ENCODE data around the gene SMARCD3.

SMARCD3 gene

DNA sequence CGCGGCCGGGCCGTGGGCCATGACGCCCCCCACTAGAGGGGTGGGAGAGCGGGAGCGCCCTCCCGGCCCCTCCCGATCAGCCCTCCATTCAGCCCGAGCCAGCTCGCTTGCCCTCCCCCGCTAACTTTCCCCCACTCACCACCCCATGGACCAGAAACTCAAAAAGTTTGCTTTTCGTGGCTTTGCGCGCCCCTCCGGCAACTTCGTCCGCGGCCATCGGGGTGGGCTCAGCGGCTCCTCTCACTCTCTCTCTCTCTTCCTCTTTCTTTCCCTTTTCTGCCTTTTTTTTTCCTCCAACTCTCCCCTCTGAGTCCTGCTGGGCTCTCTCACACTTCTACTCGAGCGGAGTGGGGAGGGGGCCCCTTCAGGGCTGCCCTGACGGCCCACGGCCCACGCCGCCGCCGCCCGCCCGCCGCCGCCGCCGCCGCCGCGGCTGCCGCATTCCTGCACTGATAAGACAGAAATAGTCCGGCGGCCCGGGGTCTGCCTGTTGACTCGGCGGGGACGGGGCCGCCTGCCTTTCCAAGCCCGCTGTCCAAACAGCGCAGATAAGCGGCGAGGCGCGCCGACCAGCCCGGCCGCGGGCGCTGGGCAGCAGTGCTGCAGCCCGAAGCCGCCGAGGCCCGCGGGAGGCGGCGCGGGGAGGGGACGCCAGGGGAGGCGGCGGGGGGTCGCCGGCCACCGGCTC lies at the start of gene SMARCD3:
Gene SMARCD3 (minus strand): TSS at position 349 of the 688 bp plus-strand sequence. CDS start 132 bp downstream, at position 217.
- in situ Hi-C loops (cut with MboI; ENCODE audit: low sequenced_read_pairs) = no loop called here

DNA sequence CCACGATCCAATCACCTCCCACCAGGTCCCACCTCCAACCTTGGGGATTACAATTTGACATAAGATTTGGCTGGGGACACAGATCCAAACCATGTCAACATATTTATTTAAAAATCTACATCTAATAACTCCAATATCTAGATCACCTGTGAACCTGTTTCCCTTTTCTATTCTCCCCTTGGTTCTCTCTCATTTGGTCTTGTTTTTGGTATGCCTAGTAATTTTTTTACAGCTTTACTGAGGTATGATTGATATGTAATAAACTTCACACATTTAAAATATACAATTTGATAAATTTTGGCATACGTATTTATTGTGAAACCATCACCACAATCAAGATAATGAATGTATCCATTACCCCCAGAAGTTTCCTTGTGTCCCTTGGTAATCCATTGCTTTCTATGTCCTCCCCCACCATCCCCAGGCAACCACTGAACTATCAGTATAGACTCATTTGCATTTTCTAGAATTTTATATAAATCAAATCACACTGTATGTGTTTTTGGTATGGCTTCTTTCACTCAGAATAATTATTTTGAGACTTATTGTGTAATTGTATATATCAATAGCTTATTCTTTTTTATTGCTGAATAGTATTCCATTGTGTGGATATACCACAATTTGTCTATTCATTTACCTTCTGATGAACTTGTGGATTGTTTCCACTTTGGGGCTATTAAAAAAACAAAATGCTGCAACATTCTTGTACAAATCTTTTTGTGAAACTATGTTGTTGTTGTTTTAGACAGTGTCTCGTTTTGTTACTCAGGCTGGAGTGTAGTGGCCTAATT lies 47.9 kb upstream of the SMARCD3 start:
- in situ Hi-C loops (cut with MboI; ENCODE audit: low sequenced_read_pairs) = no loop called here

- in situ Hi-C loops (cut with MboI; ENCODE audit: low sequenced_read_pairs) = no loop called here
Observed at GRCh38 chr7:151292850-151293249, 44.4 kb upstream of the SMARCD3 start.

- in situ Hi-C loops (cut with MboI; ENCODE audit: low sequenced_read_pairs) = no loop called here
Observed at GRCh38 chr7:151291206-151291605, 42.7 kb upstream of the SMARCD3 start.

DNA sequence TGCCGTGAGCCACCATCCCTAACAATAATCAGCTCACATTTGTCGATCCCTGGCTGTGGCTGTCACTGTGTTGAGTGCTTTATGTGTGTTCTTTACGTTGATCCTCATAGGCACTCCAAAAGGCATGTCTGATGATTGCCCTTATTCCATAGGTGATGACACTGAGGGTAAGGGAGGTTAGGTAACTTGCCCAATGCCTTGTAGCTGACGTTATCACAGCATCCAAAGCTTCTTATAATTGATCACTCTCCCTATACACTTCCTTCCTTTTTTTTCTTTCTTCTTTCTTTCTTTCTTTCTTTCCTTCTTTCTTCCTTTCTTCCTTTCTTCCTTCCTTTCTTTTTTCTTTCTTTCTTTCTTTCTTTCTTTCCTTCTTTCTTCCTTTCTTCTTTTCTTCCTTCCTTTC lies 41.9 kb upstream of the SMARCD3 start:
- in situ Hi-C loops (cut with MboI; ENCODE audit: low sequenced_read_pairs) = no loop called here

DNA sequence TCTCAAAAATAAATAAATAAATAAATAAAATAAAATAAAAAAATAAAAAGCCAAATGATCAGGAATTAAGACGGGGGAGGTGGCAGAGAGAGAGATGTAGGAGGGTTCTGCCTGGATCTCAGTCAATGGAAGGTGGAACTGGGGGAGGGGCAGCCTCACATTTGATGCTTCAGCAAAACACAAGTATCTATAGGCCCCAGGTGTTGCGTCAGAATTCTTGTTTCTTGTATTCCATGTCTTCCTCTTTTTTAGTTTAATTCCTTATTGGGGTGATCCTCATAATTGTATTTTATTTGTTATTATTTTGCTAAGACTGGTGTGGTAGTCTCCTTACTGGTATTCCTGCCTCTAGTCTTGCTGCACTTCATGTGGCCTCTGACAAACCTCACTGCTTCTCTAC lies 41.4 kb upstream of the SMARCD3 start:
- in situ Hi-C loops (cut with MboI; ENCODE audit: low sequenced_read_pairs) = no loop called here

GRCh38 chr7:151286148-151286547 lies 37.7 kb upstream of the SMARCD3 start:
- in situ Hi-C loops (cut with MboI; ENCODE audit: low sequenced_read_pairs) = no loop called here

GRCh38 chr7:151283302-151283701 lies 34.8 kb upstream of the SMARCD3 start:
- in situ Hi-C loops (cut with MboI; ENCODE audit: low sequenced_read_pairs) = no loop called here

DNA sequence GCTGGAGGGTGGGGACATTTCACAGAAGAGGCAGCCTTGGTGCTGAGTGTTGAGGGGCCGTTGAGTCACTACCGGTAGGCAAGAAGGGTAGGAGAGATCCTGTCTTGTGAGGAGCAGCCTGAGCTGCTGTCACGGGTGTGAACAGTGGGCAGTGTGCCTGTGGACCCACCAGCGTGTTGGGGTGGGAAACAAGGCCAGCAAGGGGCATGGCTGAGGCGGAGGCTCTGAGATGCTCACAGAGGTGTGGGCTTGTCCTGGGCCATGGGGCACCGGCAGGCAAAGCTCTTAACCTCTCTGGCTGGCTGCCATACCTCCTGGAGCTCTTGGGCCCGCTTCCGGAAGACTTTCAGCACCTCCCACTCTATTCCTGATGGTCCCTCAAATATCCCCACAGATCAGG lies 33.6 kb upstream of the SMARCD3 start:
- in situ Hi-C loops (cut with MboI; ENCODE audit: low sequenced_read_pairs) = no loop called here

- in situ Hi-C loops (cut with MboI; ENCODE audit: low sequenced_read_pairs) = no loop called here
Observed at GRCh38 chr7:151281686-151282085, 33.2 kb upstream of the SMARCD3 start.

DNA sequence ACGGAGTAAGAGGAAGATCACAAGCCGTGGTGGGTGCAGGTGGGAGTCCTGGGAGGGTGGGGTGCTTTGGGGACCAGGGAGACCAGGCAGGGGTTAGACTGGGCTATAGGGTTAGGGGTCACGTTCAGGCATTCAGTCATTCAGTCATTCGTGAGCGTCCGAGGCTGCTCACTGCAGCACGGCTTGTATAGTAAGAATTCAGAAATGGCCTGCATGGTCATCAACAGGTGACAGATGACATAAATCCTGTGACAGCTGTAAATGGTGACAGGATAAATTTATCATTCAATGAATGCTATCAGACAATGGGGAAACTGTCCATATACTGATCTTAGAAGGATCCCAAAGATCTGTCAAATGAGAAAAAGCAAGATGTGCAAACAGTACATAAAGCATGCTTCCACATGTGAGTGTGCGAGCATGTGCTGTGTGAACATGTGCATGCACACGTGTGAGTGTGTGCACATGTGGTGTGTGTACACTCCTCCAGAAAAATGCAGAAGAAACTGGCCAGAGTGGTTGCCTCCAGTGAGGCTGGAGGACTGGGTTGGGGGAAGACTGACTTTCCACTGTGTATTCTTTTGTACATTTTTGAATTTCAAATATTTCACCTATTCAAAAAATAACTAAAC lies 32.0 kb upstream of the SMARCD3 start:
- in situ Hi-C loops (cut with MboI; ENCODE audit: low sequenced_read_pairs) = no loop called here

DNA sequence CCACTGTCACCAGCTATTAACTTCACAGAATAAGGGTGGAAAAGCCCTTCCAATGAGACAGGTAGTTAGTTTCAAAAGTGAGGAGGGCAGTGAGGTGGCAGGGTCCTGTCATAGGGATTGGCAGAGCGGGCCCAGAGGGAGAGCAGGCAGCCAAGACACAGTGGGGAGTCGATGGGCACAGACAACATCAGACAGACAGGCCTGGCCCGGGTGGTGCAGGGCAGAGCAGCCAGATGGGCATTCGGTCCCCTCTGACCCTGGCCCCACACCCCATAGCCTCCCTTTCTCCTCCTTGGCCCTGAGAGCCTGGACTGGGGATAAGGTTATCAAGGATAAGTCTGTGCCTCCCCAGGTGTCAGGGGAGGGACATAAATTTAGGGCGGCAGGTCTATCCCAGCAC lies 31.4 kb upstream of the SMARCD3 start:
- in situ Hi-C loops (cut with MboI; ENCODE audit: low sequenced_read_pairs) = no loop called here

DNA sequence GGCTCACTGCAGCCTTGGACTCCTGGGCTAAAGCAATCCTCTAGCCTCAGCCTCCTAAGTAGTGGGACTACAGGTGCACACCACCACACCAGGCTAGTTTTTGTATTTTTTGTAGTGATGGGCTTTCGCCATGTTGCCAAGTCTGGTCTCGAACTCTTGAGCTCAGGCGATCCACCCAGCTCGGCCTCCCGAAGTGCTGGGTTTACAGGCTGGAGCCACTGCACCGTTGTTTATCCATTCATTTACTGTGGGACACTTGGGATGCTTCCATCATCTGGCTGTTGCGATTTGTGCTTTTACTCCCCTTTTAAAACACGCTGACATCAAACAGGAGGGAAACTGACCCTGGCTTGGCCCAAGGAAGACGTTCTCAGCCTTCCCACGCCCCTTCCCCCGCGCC lies 30.5 kb upstream of the SMARCD3 start:
- in situ Hi-C loops (cut with MboI; ENCODE audit: low sequenced_read_pairs) = no loop called here

GRCh38 chr7:151277631-151278030 lies 29.1 kb upstream of the SMARCD3 start:
- in situ Hi-C loops (cut with MboI; ENCODE audit: low sequenced_read_pairs) = no loop called here

DNA sequence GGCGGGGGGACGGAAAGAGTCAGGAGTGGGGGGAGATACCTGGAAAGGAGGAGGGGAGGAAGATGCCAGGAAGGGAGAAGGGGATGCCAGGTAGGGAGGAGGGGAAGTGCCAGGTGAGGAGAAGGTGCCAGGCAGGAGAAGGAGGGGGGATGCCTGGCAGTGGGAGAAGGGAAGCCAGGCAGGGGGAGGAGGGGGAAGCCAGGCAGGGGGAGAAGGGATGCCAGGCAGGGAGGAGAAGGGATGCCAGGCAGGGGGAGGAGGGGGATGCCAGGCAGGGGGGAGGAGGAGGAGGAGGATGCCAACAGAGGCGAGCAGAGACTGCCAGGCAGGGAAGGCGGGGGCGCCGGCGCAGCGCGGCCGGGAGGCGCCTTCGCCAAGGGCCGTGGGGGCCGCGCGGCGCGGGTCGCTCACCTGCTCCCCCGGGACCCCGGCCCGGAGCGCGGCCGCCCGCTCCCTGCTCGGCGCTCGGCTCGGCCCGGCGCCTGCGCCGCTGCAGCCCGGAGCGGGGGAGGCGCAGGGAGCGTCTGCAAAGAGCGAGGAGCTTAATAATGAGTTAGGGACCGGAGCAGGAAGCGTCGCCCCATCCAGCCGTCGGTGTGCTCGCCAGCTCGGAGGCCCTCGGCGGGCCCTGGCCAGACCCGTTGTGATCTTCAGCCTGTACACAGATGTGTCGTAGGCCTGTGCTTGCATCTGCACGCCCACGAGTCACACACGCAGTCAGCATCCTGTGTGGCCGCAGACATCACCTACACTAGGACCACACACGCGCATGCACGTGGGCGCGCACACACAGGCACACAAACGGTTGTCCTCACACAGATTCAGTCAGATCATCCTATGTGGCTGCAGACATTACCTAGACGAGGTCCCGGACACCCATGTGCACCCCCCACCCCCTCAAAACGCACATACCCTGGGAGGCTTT lies 28.4 kb upstream of the SMARCD3 start:
- in situ Hi-C loops (cut with MboI; ENCODE audit: low sequenced_read_pairs) = no loop called here

- in situ Hi-C loops (cut with MboI; ENCODE audit: low sequenced_read_pairs) = no loop called here
Observed at GRCh38 chr7:151275813-151276577, 27.5 kb upstream of the SMARCD3 start.

- in situ Hi-C loops (cut with MboI; ENCODE audit: low sequenced_read_pairs) = no loop called here
Observed at GRCh38 chr7:151274936-151275812, 26.7 kb upstream of the SMARCD3 start.

GRCh38 chr7:151274396-151274795 lies 25.9 kb upstream of the SMARCD3 start:
- in situ Hi-C loops (cut with MboI; ENCODE audit: low sequenced_read_pairs) = no loop called here

All from HL-60/S4 (cell line).